Stimulated activated memory B cell treated with anti-CD40 and anti-IgM and Interleukin-4, amounts not matched to agents 10 μg/mL and 1 μg/mL and 100 μg/mL, for 72 hours (primary cell): ENCODE data around the gene KRTAP27-1.

ENCODE experiments used
- ATAC-seq: fragments of 150-1000 bp; cut with Tn5 transposase; 2 replicates; pipeline ENCODE4 v1.10.0; 2021
- H3K27ac Mint-ChIP-seq: one replicate; pipeline ENCODE4 v1.8.0; 2022; ENCODE audit warnings: mild to moderate bottlenecking, mixed read lengths
- H3K27me3 Mint-ChIP-seq: one replicate; pipeline ENCODE4 v1.8.0; 2022; ENCODE audit warnings: mixed read lengths
- H3K36me3 Mint-ChIP-seq: one replicate; pipeline ENCODE4 v1.8.0; 2022; ENCODE audit warnings: mixed read lengths
- H3K4me1 Mint-ChIP-seq: one replicate; pipeline ENCODE4 v1.8.0; 2022; ENCODE audit warnings: mixed read lengths
- H3K4me3 Mint-ChIP-seq: one replicate; pipeline ENCODE4 v1.8.0; 2022; ENCODE audit warnings: mild to moderate bottlenecking, moderate library complexity, mixed read lengths
- H3K9me3 Mint-ChIP-seq: one replicate; pipeline ENCODE4 v1.8.0; 2022; ENCODE audit warnings: mixed read lengths

The KRTAP27-1 gene

GRCh38 chr21:30337276-30337744, at the start of gene KRTAP27-1:
KRTAP27-1 (minus strand) TSS chr21:30337694; CDS start chr21:30337668, 26 bp downstream.
- ATAC-seq: no peak
- Mint-ChIP-seq H3K36me3 (no peaks in the 10 kb centered on the region), H3K4me1 (no peaks in the 10 kb centered on the region), H3K9me3 (no peaks in the 10 kb centered on the region), H3K27ac (no peak within 1 kb of the TSS), H3K27me3 (no peaks in the 10 kb centered on the region), H3K4me3 (no peak within 1 kb of the TSS)

- Mint-ChIP-seq H3K36me3 (no peaks in the 10 kb centered on the region), H3K27me3 (no peaks in the 10 kb centered on the region), H3K4me1 (no peaks in the 10 kb centered on the region), H3K27ac (no peak overlapping the region), H3K9me3 (no peaks in the 10 kb centered on the region), H3K4me3 (no peak overlapping the region)
- no peak for ATAC-seq
Observed at GRCh38 chr21:30382201-30382600, 44.7 kb upstream of the KRTAP27-1 start.

- no peaks in the 10 kb centered on the region for H3K4me1 Mint-ChIP-seq
- no peak within 1 kb of the TSS for H3K4me3 Mint-ChIP-seq
- no peaks in the 10 kb centered on the region for H3K27me3 Mint-ChIP-seq
- no peak for ATAC-seq
- H3K9me3 Mint-ChIP-seq: peaks cover 6% of the 10 kb centered on the region
- no peak within 1 kb of the TSS for H3K27ac Mint-ChIP-seq
- H3K36me3 Mint-ChIP-seq: no peaks in the 10 kb centered on the region
Observed at GRCh38 chr21:30372139-30372770, 34.8 kb upstream of the KRTAP27-1 start, which contains the start of gene KRTAP13-2. KRTAP13-2 (minus strand) TSS chr21:30372271; CDS start chr21:30372213, 58 bp downstream.

GRCh38 chr21:30355906-30356305, 18.4 kb upstream of the KRTAP27-1 start:
- Mint-ChIP-seq H3K27me3 (no peaks in the 10 kb centered on the region), H3K36me3 (no peaks in the 10 kb centered on the region), H3K9me3 (peaks cover 6% of the 10 kb centered on the region), H3K27ac (no peak overlapping the region), H3K4me1 (no peaks in the 10 kb centered on the region), H3K4me3 (no peak overlapping the region)
- ATAC-seq: no peak

- Mint-ChIP-seq H3K36me3 (no peaks in the 10 kb centered on the region), H3K27ac (no peak overlapping the region), H3K9me3 (peaks cover 6% of the 10 kb centered on the region), H3K4me1 (no peaks in the 10 kb centered on the region), H3K27me3 (no peaks in the 10 kb centered on the region), H3K4me3 (no peak overlapping the region)
- no peak for ATAC-seq
Observed at GRCh38 chr21:30354308-30355005, 17.0 kb upstream of the KRTAP27-1 start.

GRCh38 chr21:30351534-30351933, 14.0 kb upstream of the KRTAP27-1 start:
- no peak for ATAC-seq
- peaks cover 6% of the 10 kb centered on the region for H3K9me3 Mint-ChIP-seq

GRCh38 chr21:30349572-30349971, 12.1 kb upstream of the KRTAP27-1 start:
- H3K4me1 Mint-ChIP-seq: no peaks in the 10 kb centered on the region
- ATAC-seq: no peak
- no peaks in the 10 kb centered on the region for H3K27me3 Mint-ChIP-seq
- H3K9me3 Mint-ChIP-seq: peaks cover 6% of the 10 kb centered on the region
- no peaks in the 10 kb centered on the region for H3K36me3 Mint-ChIP-seq
- no peak overlapping the region for H3K4me3 Mint-ChIP-seq
- H3K27ac Mint-ChIP-seq: no peak overlapping the region

More at GRCh38 chr21:30351534-30351933, 14.0 kb upstream of the KRTAP27-1 start:
- Mint-ChIP-seq H3K4me1 (no peaks in the 10 kb centered on the region), H3K27me3 (no peaks in the 10 kb centered on the region), H3K4me3 (no peak overlapping the region), H3K27ac (no peak overlapping the region), H3K36me3 (no peaks in the 10 kb centered on the region)

GRCh38 chr21:30348506-30348905, 11.0 kb upstream of the KRTAP27-1 start, which contains the start of gene KRTAP23-1:
KRTAP23-1 (minus strand) TSS chr21:30348606; CDS start chr21:30348606, 0 bp downstream.
- no peaks in the 10 kb centered on the region for H3K27me3 Mint-ChIP-seq
- peak; percentile 12 for ATAC-seq

GRCh38 chr21:30345014-30345413, 7.5 kb upstream of the KRTAP27-1 start:
- Mint-ChIP-seq H3K27me3 (no peaks in the 10 kb centered on the region), H3K27ac (no peak overlapping the region), H3K9me3 (no peaks in the 10 kb centered on the region), H3K36me3 (no peaks in the 10 kb centered on the region), H3K4me1 (no peaks in the 10 kb centered on the region), H3K4me3 (no peak overlapping the region)
- no peak for ATAC-seq

More at GRCh38 chr21:30348506-30348905, 11.0 kb upstream of the KRTAP27-1 start, which contains the start of gene KRTAP23-1:
- Mint-ChIP-seq H3K4me1 (no peaks in the 10 kb centered on the region), H3K4me3 (no peak within 1 kb of the TSS), H3K27ac (no peak within 1 kb of the TSS), H3K9me3 (peaks cover 3% of the 10 kb centered on the region), H3K36me3 (no peaks in the 10 kb centered on the region)

GRCh38 chr21:30340714-30341573, 3.5 kb upstream of the KRTAP27-1 start:
- H3K4me1 Mint-ChIP-seq: no peaks in the 10 kb centered on the region
- H3K27me3 Mint-ChIP-seq: no peaks in the 10 kb centered on the region
- no peak for ATAC-seq
- H3K36me3 Mint-ChIP-seq: no peaks in the 10 kb centered on the region
- H3K27ac Mint-ChIP-seq: no peak overlapping the region
- H3K4me3 Mint-ChIP-seq: no peak overlapping the region
- H3K9me3 Mint-ChIP-seq: no peaks in the 10 kb centered on the region

GRCh38 chr21:30338717-30339116, 1.2 kb upstream of the KRTAP27-1 start:
- no peaks in the 10 kb centered on the region for H3K27me3 Mint-ChIP-seq
- no peaks in the 10 kb centered on the region for H3K36me3 Mint-ChIP-seq
- no peak for ATAC-seq
- no peak overlapping the region for H3K27ac Mint-ChIP-seq
- no peak overlapping the region for H3K4me3 Mint-ChIP-seq
- H3K4me1 Mint-ChIP-seq: no peaks in the 10 kb centered on the region
- no peaks in the 10 kb centered on the region for H3K9me3 Mint-ChIP-seq

GRCh38 chr21:30337772-30338171, 278 bp upstream of the KRTAP27-1 start:
- no peaks in the 10 kb centered on the region for H3K27me3 Mint-ChIP-seq
- no peak for ATAC-seq
- no peak overlapping the region for H3K4me3 Mint-ChIP-seq
- no peak overlapping the region for H3K27ac Mint-ChIP-seq
- H3K36me3 Mint-ChIP-seq: no peaks in the 10 kb centered on the region
- H3K4me1 Mint-ChIP-seq: no peaks in the 10 kb centered on the region
- no peaks in the 10 kb centered on the region for H3K9me3 Mint-ChIP-seq

GRCh38 chr21:30336596-30336995, 898 bp downstream of the KRTAP27-1 start:
- Mint-ChIP-seq H3K9me3 (no peaks in the 10 kb centered on the region), H3K4me1 (no peaks in the 10 kb centered on the region), H3K36me3 (no peaks in the 10 kb centered on the region), H3K4me3 (no peak overlapping the region), H3K27me3 (no peaks in the 10 kb centered on the region), H3K27ac (no peak overlapping the region)
- no peak for ATAC-seq

GRCh38 chr21:30333736-30334135, 3.8 kb downstream of the KRTAP27-1 start:
- no peaks in the 10 kb centered on the region for H3K36me3 Mint-ChIP-seq
- no peaks in the 10 kb centered on the region for H3K4me1 Mint-ChIP-seq
- no peak overlapping the region for H3K4me3 Mint-ChIP-seq
- H3K9me3 Mint-ChIP-seq: no peaks in the 10 kb centered on the region
- H3K27me3 Mint-ChIP-seq: no peaks in the 10 kb centered on the region
- no peak for ATAC-seq
- H3K27ac Mint-ChIP-seq: no peak overlapping the region

GRCh38 chr21:30332681-30333080, 4.8 kb downstream of the KRTAP27-1 start:
- no peak overlapping the region for H3K27ac Mint-ChIP-seq
- no peak for ATAC-seq
- no peaks in the 10 kb centered on the region for H3K4me1 Mint-ChIP-seq
- H3K4me3 Mint-ChIP-seq: no peak overlapping the region
- H3K27me3 Mint-ChIP-seq: no peaks in the 10 kb centered on the region
- no peaks in the 10 kb centered on the region for H3K9me3 Mint-ChIP-seq
- H3K36me3 Mint-ChIP-seq: no peaks in the 10 kb centered on the region
